ENCODE measurements around the gene FBXO9. TPM values are rescaled to one million over a fixed set of nuclear protein-coding genes. Genes with fewer than 3 reads are reported as not detected.

The FBXO9 gene
- polyA plus RNA-seq, 2 of the 4 experiments (the other 2 are of a cell fraction): 32.1 to 67.6 TPM

DNA sequence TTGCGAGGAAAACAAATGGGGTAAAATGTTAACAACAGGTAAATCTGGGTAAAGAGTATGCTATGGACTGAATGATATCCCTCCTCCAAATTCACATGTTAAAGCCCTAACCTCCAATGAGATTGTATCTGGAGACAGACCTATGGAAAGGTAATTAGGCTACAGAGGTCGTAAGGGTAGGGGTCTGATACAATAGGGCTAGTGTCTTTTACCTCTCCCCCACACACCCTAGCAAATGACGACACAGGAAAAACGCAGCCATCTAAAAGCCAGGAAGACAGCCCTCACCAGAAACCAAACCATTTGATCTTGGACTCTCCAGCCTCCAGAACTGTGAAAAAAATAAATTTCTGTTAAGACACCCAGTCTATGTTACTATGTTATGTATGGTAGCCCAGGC lies 20.6 kb upstream of the FBXO9 start:
- ChIA-PET CTCF (interaction anchor here (3.0 kb wide), 1 partner anchor 49 kb away, joined by 14 read pairs; the partner anchor contains the start of gene GSTA4), POLR2A (no interaction called here)
- DNase-seq (ENCODE audit: low read depth in 1 of 2, low spot score in 1 of 2): no peak
- FAIRE-seq: no peak
- ATAC-seq: no peak
- Histone ChIP-seq H3K9me3 (no peaks in the 10 kb centered on the region), H3K27ac (no peak overlapping the region), H3K4me3 (no peak overlapping the region), H3K4me1 (peaks cover 34% of the 10 kb centered on the region), H3K4me2 (no peak overlapping the region)
- WGBS (ENCODE audit: missing lambda C conversion rate): 78% methylated on average over 4 of the region's 4 CpGs
- TF ChIP-seq RNF2 (IDR thresholded peaks at IDR 0.05; ENCODE audit: borderline replicate concordance, low read depth) (no peak), EHF (CRISPR knock-in tag; IDR thresholded peaks at IDR 0.05) (no peak), MAZ (IDR thresholded peaks at IDR 0.05; ENCODE audit: borderline replicate concordance, low read depth, low read length) (no peak), BHLHE40 (IDR thresholded peaks at IDR 0.05; ENCODE audit: low read depth, low read length) (no peak), TP53 (CRISPR knock-in tag; IDR thresholded peaks at IDR 0.05) (no peak), CHD2 (IDR thresholded peaks at IDR 0.05; ENCODE audit: low read length, partially characterized antibody) (no peak), EP300 (IDR thresholded peaks at IDR 0.05) (no peak), EHMT2 (IDR thresholded peaks at IDR 0.05; ENCODE audit: low read depth) (no peak), NPAS2 (CRISPR knock-in tag; IDR thresholded peaks at IDR 0.05; ENCODE audit: borderline replicate concordance) (no peak), HOXB13 (CRISPR knock-in tag; IDR thresholded peaks at IDR 0.05; ENCODE audit: low read depth) (no peak), CBX8 (IDR thresholded peaks at IDR 0.05) (no peak), NFE2L2 (conservative IDR thresholded peaks at IDR 0.05; ENCODE audit: low read length) (no peak), CBX2 (IDR thresholded peaks at IDR 0.05; ENCODE audit: borderline replicate concordance, low read depth) (no peak), NR3C1 (IDR thresholded peaks at IDR 0.05) (no peak), HOXA7 (CRISPR knock-in tag; IDR thresholded peaks at IDR 0.05) (no peak), SREBF2 (IDR thresholded peaks at IDR 0.05) (no peak)
- TF ChIP-seq, protein P1, sequence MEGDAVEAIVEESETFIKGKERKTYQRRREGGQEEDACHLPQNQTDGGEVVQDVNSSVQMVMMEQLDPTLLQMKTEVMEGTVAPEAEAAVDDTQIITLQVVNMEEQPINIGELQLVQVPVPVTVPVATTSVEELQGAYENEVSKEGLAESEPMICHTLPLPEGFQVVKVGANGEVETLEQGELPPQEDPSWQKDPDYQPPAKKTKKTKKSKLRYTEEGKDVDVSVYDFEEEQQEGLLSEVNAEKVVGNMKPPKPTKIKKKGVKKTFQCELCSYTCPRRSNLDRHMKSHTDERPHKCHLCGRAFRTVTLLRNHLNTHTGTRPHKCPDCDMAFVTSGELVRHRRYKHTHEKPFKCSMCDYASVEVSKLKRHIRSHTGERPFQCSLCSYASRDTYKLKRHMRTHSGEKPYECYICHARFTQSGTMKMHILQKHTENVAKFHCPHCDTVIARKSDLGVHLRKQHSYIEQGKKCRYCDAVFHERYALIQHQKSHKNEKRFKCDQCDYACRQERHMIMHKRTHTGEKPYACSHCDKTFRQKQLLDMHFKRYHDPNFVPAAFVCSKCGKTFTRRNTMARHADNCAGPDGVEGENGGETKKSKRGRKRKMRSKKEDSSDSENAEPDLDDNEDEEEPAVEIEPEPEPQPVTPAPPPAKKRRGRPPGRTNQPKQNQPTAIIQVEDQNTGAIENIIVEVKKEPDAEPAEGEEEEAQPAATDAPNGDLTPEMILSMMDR (IDR thresholded peaks at IDR 0.05): no peak
- TF ChIP-seq, protein P2, sequence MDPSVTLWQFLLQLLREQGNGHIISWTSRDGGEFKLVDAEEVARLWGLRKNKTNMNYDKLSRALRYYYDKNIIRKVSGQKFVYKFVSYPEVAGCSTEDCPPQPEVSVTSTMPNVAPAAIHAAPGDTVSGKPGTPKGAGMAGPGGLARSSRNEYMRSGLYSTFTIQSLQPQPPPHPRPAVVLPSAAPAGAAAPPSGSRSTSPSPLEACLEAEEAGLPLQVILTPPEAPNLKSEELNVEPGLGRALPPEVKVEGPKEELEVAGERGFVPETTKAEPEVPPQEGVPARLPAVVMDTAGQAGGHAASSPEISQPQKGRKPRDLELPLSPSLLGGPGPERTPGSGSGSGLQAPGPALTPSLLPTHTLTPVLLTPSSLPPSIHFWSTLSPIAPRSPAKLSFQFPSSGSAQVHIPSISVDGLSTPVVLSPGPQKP (IDR thresholded peaks at IDR 0.05; ENCODE audit: low read depth, low read length): no peak

DNA sequence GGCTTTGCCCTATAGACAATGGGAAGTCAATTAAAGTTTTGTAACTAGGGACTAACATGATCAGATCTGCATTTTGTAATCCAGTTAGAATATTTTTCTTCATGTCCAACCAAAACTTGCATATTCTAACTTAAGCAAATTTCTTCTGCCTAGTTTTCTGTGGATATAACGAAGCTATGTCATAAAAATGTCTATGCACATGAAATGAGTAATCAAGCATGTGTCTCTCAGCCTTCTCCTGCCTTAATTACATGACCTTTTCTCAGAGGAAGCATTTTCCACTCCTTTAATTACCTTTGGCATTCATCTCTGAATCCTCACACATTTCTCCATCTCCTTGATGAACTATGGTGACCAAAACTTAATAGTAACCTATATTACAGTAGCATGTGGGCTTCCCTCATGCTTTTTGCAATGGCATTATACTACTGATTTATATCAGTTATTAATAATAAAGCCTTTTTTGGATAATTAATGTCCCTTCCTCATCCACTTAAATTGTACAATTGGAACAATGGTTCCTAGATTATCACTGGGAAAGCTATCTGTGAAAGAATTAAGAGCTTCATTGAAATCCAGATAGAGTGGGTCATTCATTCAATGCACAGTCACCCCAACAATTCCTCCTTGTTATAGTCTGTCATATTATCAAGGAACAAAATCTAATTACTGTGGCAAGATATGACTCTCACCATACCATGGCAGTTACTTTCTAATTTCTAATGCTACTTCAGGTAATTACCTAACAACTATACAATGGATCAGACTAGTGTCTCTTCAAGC lies 19.1 kb upstream of the FBXO9 start:
- 71% methylated on average over 1 of the region's 1 CpG for WGBS (ENCODE audit: missing lambda C conversion rate)
- no peak for ATAC-seq
- FAIRE-seq: no peak
- H3K9me3 ChIP-seq: no peaks in the 10 kb centered on the region
- no peak overlapping the region for H3K4me2 ChIP-seq
- no peak overlapping the region for H3K27ac ChIP-seq
- ChIA-PET POLR2A (no interaction called here), CTCF (interaction anchor here (0.7 to 0.9 kb wide), 2 partner anchors 31 to 122 kb away, joined by 3 read pairs; no protein-coding TSS in a partner anchor)
- no peak overlapping the region for H3K4me3 ChIP-seq
- peaks cover 34% of the 10 kb centered on the region for H3K4me1 ChIP-seq
- no peak for DNase-seq (ENCODE audit: low read depth in 1 of 2, low spot score in 1 of 2)
- TF ChIP-seq MAZ (IDR thresholded peaks at IDR 0.05; ENCODE audit: borderline replicate concordance, low read depth, low read length): no peak
- TF ChIP-seq, protein P3, sequence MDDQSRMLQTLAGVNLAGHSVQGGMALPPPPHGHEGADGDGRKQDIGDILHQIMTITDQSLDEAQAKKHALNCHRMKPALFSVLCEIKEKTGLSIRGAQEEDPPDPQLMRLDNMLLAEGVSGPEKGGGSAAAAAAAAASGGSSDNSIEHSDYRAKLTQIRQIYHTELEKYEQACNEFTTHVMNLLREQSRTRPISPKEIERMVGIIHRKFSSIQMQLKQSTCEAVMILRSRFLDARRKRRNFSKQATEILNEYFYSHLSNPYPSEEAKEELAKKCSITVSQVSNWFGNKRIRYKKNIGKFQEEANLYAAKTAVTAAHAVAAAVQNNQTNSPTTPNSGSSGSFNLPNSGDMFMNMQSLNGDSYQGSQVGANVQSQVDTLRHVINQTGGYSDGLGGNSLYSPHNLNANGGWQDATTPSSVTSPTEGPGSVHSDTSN (IDR thresholded peaks at IDR 0.05): no peak
- TF ChIP-seq CHD2 (IDR thresholded peaks at IDR 0.05; ENCODE audit: low read length, partially characterized antibody): no peak
- TF ChIP-seq PHF8 (IDR thresholded peaks at IDR 0.05; ENCODE audit: borderline replicate concordance, low read depth): no peak
- TF ChIP-seq ESRRA (IDR thresholded peaks at IDR 0.05; ENCODE audit: borderline replicate concordance, low read length): no peak
- TF ChIP-seq, protein P4, sequence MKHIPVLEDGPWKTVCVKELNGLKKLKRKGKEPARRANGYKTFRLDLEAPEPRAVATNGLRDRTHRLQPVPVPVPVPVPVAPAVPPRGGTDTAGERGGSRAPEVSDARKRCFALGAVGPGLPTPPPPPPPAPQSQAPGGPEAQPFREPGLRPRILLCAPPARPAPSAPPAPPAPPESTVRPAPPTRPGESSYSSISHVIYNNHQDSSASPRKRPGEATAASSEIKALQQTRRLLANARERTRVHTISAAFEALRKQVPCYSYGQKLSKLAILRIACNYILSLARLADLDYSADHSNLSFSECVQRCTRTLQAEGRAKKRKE (CRISPR knock-in tag; IDR thresholded peaks at IDR 0.05; ENCODE audit: low read depth): no peak
- no peak for TF ChIP-seq CEBPB (IDR thresholded peaks at IDR 0.05)
- no peak for TF ChIP-seq ZFP36 (IDR thresholded peaks at IDR 0.05; ENCODE audit: borderline replicate concordance, partially characterized antibody)
- TF ChIP-seq CBX2 (IDR thresholded peaks at IDR 0.05; ENCODE audit: borderline replicate concordance, low read depth): no peak
- TF ChIP-seq, protein P5, sequence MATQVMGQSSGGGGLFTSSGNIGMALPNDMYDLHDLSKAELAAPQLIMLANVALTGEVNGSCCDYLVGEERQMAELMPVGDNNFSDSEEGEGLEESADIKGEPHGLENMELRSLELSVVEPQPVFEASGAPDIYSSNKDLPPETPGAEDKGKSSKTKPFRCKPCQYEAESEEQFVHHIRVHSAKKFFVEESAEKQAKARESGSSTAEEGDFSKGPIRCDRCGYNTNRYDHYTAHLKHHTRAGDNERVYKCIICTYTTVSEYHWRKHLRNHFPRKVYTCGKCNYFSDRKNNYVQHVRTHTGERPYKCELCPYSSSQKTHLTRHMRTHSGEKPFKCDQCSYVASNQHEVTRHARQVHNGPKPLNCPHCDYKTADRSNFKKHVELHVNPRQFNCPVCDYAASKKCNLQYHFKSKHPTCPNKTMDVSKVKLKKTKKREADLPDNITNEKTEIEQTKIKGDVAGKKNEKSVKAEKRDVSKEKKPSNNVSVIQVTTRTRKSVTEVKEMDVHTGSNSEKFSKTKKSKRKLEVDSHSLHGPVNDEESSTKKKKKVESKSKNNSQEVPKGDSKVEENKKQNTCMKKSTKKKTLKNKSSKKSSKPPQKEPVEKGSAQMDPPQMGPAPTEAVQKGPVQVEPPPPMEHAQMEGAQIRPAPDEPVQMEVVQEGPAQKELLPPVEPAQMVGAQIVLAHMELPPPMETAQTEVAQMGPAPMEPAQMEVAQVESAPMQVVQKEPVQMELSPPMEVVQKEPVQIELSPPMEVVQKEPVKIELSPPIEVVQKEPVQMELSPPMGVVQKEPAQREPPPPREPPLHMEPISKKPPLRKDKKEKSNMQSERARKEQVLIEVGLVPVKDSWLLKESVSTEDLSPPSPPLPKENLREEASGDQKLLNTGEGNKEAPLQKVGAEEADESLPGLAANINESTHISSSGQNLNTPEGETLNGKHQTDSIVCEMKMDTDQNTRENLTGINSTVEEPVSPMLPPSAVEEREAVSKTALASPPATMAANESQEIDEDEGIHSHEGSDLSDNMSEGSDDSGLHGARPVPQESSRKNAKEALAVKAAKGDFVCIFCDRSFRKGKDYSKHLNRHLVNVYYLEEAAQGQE (IDR thresholded peaks at IDR 0.05): no peak
- TF ChIP-seq RAD21 (conservative IDR thresholded peaks at IDR 0.05 in 1 of 2, IDR thresholded peaks at IDR 0.05 in 1 of 2): no peak
- no peak for TF ChIP-seq RFX5 (IDR thresholded peaks at IDR 0.05)
- no peak for TF ChIP-seq CBX8 (IDR thresholded peaks at IDR 0.05)
- no peak for TF ChIP-seq NR3C1 (IDR thresholded peaks at IDR 0.05)
